GM12878 (cell line): ENCODE results near the gene RAC2. TPM values are rescaled to one million over a fixed set of nuclear protein-coding genes. Genes with fewer than 3 reads are reported as not detected.

Experiments used
- ATAC-seq: fragments of 200-7000 bp; cut with Tn5 transposase; 3 replicates; pipeline ENCODE4 v1.9.1; 2020; ENCODE audit warnings: mild to moderate bottlenecking, moderate library complexity
- BruUV-seq: library from RNA; stranded (reverse); fragments of 400-500 nt; replicated peaks from 2 replicates; lab custom pipeline; 2021; lab: Mats Ljungman, UMichigan
- CTCF ChIA-PET: fragments of 300-600 bp; sonication (Branson Sonifier 250); formaldehyde crosslinking; extraction: SDS; loops from one replicate; lab custom pipeline; 2021; ENCODE audit warnings: inconsistent platforms; lab: Yijun Ruan, JAX
- POLR2A ChIA-PET: fragments of 350-600 bp; formaldehyde crosslinking; extraction: SDS; loops from one replicate; lab custom pipeline; 2021; ENCODE audit warnings: inconsistent platforms; lab: Charles Lee
- RAD21 ChIA-PET: fragments of 300-600 bp; sonication (Branson Sonifier 250); formaldehyde crosslinking; loops from one replicate; lab custom pipeline; 2023; ENCODE audit warnings: antibody characterized with exemption; ENCODE audit not compliant: unreplicated experiment; lab: Charles Lee
- SMC1A ChIA-PET: fragments of 300-600 bp; sonication (Branson Sonifier 250); formaldehyde crosslinking; loops from one replicate; lab custom pipeline; 2023; ENCODE audit not compliant: unreplicated experiment, uncharacterized antibody; lab: Charles Lee
- DNase-seq: peaks from one replicate; pipeline ENCODE4 v3.0.0-alpha.2; 2011; ENCODE audit warnings: low read depth, low spot score
- FAIRE-seq: peaks from 3 replicates; lab custom pipeline; 2011; peaks lifted over from hg19 to GRCh38; lab: Jason Lieb, UNC
- H2AFZ ChIP-seq: 2 replicates; pipeline ENCODE4 v1.6.0; 2011; ENCODE audit warnings: low read depth, low read length, control low read depth; ENCODE audit not compliant: control insufficient read depth
- H3K27ac ChIP-seq: 2 replicates; pipeline ENCODE4 v1.5.1; 2011; ENCODE audit warnings: control low read depth; ENCODE audit not compliant: control insufficient read depth, insufficient read depth
- H3K27me3 ChIP-seq, 2 experiments: replicated peaks in 1 of 2; 2 replicates each; pipeline versions ENCODE4 v1.6.0 to v1.6.1; 2011; ENCODE audit warnings: low read length in 1 of 2; ENCODE audit not compliant: control insufficient read depth in 2 of 2, insufficient read depth in 2 of 2
- H3K36me3 ChIP-seq, 2 experiments: 2 replicates each; pipeline ENCODE4 v1.5.1; 2011; ENCODE audit warnings: low read length in 1 of 2; ENCODE audit not compliant: control insufficient read depth in 2 of 2, insufficient read depth in 2 of 2
- H3K4me1 ChIP-seq: 2 replicates; pipeline ENCODE4 v1.6.1; 2011; ENCODE audit warnings: mild to moderate bottlenecking, low read length, moderate library complexity, mixed read lengths; ENCODE audit not compliant: control insufficient read depth, insufficient read depth
- H3K4me2 ChIP-seq: 2 replicates; pipeline ENCODE4 v1.6.0; 2011; ENCODE audit warnings: control low read depth; ENCODE audit not compliant: control insufficient read depth, insufficient read depth
- H3K4me3 ChIP-seq: fragments of 200-600 bp; sonication (generic); 2 replicates; pipeline ENCODE4 v1.5.1; 2016
- H3K79me2 ChIP-seq: 2 replicates; pipeline ENCODE4 v1.6.0; 2011; ENCODE audit warnings: low read length; ENCODE audit not compliant: control insufficient read depth, insufficient read depth
- H3K9ac ChIP-seq: 2 replicates; pipeline ENCODE4 v1.8.0; 2011; ENCODE audit warnings: low read length, control low read depth, mixed read lengths; ENCODE audit not compliant: control insufficient read depth, insufficient read depth
- H3K9me3 ChIP-seq: replicated peaks from 3 replicates; pipeline ENCODE4 v1.5.1; 2011; ENCODE audit warnings: mild to moderate bottlenecking, low read length; ENCODE audit not compliant: control insufficient read depth, insufficient read depth
- H4K20me1 ChIP-seq: 2 replicates; pipeline ENCODE4 v1.6.0; 2011; ENCODE audit not compliant: control insufficient read depth, insufficient read depth
- DPF2 ChIP-seq: fragments of 450-650 bp; IDR thresholded peaks from 2 replicates; pipeline ENCODE4 v1.6.1; 2017; ENCODE audit warnings: mild to moderate bottlenecking
- HCFC1 ChIP-seq: fragments of 150-350 bp; IDR thresholded peaks from 2 replicates; pipeline ENCODE4 v1.6.1; 2014; ENCODE audit warnings: low read length
- NBN ChIP-seq: fragments of 450-650 bp; IDR thresholded peaks from 2 replicates; pipeline ENCODE4 v1.6.1; 2016
- POLR2A ChIP-seq: IDR thresholded peaks from 2 replicates; pipeline ENCODE4 v1.6.1; 2011; ENCODE audit warnings: low read depth, mild to moderate bottlenecking, low read length
- TCF12 ChIP-seq: IDR thresholded peaks from 2 replicates; pipeline ENCODE4 v1.6.1; 2011; ENCODE audit warnings: low read depth, mild to moderate bottlenecking, low read length
- ZBTB40 ChIP-seq: fragments of 450-650 bp; IDR thresholded peaks from 2 replicates; pipeline ENCODE4 v1.6.1; 2016; ENCODE audit warnings: mild to moderate bottlenecking, moderate library complexity, borderline replicate concordance
- WGBS: methylation state at CpG from one replicate; pipeline ENCODE4 v1.1.6; 2016; ENCODE audit warnings: low lambda C conversion rate; ENCODE audit not compliant: insufficient replicate concordance, insufficient coverage; ENCODE audit errors: missing lambda C conversion rate; 5-methylcytosine and 5-hydroxymethylcytosine counted together
- in situ Hi-C: fragments of 300-500 bp; cut with MboI; formaldehyde crosslinking; loops from 9 replicates; pipeline ENCODE4 v1.14.3; 2018; ENCODE audit warnings: mixed read lengths
- intact Hi-C: fragments of 100-400 bp; cut with micrococcal nuclease; formaldehyde crosslinking; loops from one replicate; pipeline ENCODE4 v1.14.2; 2022; ENCODE audit not compliant: unreplicated experiment
- polyA plus RNA-seq, 11 experiments: library from polyadenylated mRNA; depleted of rRNA in 4 of 11; unstranded in 6 of 11; stranded (reverse) in 5 of 11; fragments of >200 nt; fragmentation: Nextera tagmentation in 4 of 11; fragmentation: Illumina TruSeq in 1 of 11; extraction: Ambion mirVana in 4 of 11; extraction: Trizol in 1 of 11; gene quantifications; 1 replicate in 1 of 11; 2 replicates in 10 of 11; pipeline versions ENCODE4 v1.2.1 to v1.2.3, GENCODE V29; 2011 to 2016; ENCODE audit warnings: inconsistent platforms in 2 of 11, missing spikeins in 2 of 11, low read depth in 1 of 11
- total RNA-seq, 4 experiments: library from RNA; depleted of rRNA in 3 of 4; stranded (reverse); fragments of >200 nt in 3 of 4; fragmentation: Illumina TruSeq in 1 of 4; extraction: Trizol in 1 of 4; gene quantifications; 2 replicates each; pipeline versions ENCODE4 v1.2.1 to v1.2.3, GENCODE V29; 2013 to 2021

Gene RAC2
- total and polyA plus RNA-seq, 10 of the 15 experiments (the other 5 are each of a cell fraction or from before 2014, with no cell fraction given): 102 to 386 (median 304) TPM

- DNase-seq (no peak), FAIRE-seq (no peak), ATAC-seq (0 out of 3 replicates have a peak, but pooled peaks have one; percentile 1)
- H3K27ac ChIP-seq: peak overlapping the region; percentile 100
- ChIA-PET RAD21 (interaction anchor here (0.8 to 4.6 kb wide), 9 partner anchors 10 to 66 kb away, joined by 3 to 99 read pairs (median 13); partner anchors contain the start of gene RAC2), POLR2A (interaction anchor here (1.1 to 5.8 kb wide), 6 partner anchors 10 to 66 kb away, joined by 3 to 140 read pairs (median 22); partner anchors contain the start of gene RAC2), SMC1A (interaction anchor here (0.9 to 6.5 kb wide), 10 partner anchors 9 to 32 kb away, joined by 3 to 109 read pairs (median 6); partner anchors contain the start of gene RAC2), CTCF (interaction anchor here (0.8 to 5.3 kb wide), 9 partner anchors 10 to 73 kb away, joined by 3 to 84 read pairs (median 14); partner anchors contain the start of gene RAC2)
- peak overlapping the region; percentile 93 for H3K9ac ChIP-seq
- intact Hi-C loops (no loop called here), in situ Hi-C loops (no loop called here)
- TF ChIP-seq NBN: 0 out of 2 replicates have a peak, but pooled peaks have one; percentile 40
- TF ChIP-seq HCFC1: no peak; the same call in 1 of the 2 replicates
- 0 out of 2 replicates have a peak, but pooled peaks have one; percentile 15 for TF ChIP-seq TCF12
- TF ChIP-seq DPF2: 0 out of 2 replicates have a peak, but pooled peaks have one; percentile 10
- peak; percentile 19; the same call in 1 of the 2 replicates for TF ChIP-seq POLR2A
- 0 out of 2 replicates have a peak, but pooled peaks have one; percentile 10 for TF ChIP-seq ZBTB40
- no peak overlapping the region for H2AFZ ChIP-seq
- peaks cover 37 to 67% of the 10 kb centered on the region in 2 experiments for H3K36me3 ChIP-seq
- peaks cover 3% of the 10 kb centered on the region; the same call in 1 of the 2 replicates for H4K20me1 ChIP-seq
- H3K4me1 ChIP-seq: peaks cover 70% of the 10 kb centered on the region
- 60% methylated on average over 7 of the region's 7 CpGs for WGBS
- peaks cover 38% of the 10 kb centered on the region for H3K79me2 ChIP-seq
- no peaks in the 10 kb centered on the region for H3K27me3 ChIP-seq
- BruUV-seq: no TSS peak
- peak overlapping the region; percentile 60; the same call in 1 of the 2 replicates for H3K4me3 ChIP-seq
- no peaks in the 10 kb centered on the region for H3K9me3 ChIP-seq
- H3K4me2 ChIP-seq: peak overlapping the region; percentile 83
Observed at GRCh38 chr22:37229012-37229804, 14.9 kb downstream of the RAC2 start.
